ENCODE measurements around the gene ADORA2B.

DNA sequence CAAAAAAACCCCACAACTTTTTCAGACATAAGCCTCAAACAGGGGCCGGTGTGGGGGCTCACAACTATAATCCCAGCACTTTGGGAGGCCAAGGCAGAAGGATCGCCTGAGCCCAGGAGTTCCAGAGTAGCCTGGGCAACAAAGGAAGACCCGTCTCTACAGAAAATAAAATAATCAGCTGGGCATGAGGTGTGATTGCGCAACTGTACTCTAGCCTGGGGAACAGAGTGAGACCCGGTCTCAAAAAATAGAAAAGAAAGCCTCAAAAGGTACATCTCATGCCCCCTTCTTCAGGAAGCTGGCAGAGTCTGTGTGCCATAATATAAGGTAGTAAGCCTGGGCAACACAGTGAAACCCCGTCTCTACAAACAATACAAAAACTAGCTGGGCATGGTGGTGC is 51.4 kb downstream of the ADORA2B start:
- TF ChIP-seq, protein P1, sequence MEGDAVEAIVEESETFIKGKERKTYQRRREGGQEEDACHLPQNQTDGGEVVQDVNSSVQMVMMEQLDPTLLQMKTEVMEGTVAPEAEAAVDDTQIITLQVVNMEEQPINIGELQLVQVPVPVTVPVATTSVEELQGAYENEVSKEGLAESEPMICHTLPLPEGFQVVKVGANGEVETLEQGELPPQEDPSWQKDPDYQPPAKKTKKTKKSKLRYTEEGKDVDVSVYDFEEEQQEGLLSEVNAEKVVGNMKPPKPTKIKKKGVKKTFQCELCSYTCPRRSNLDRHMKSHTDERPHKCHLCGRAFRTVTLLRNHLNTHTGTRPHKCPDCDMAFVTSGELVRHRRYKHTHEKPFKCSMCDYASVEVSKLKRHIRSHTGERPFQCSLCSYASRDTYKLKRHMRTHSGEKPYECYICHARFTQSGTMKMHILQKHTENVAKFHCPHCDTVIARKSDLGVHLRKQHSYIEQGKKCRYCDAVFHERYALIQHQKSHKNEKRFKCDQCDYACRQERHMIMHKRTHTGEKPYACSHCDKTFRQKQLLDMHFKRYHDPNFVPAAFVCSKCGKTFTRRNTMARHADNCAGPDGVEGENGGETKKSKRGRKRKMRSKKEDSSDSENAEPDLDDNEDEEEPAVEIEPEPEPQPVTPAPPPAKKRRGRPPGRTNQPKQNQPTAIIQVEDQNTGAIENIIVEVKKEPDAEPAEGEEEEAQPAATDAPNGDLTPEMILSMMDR (IDR thresholded peaks at IDR 0.05), result no peak
- TF ChIP-seq EP300 (IDR thresholded peaks at IDR 0.05; ENCODE audit: low read depth) (no peak), POLR2AphosphoS5 (IDR thresholded peaks at IDR 0.05) (no peak)
